Bronchial epithelial cell (primary cell): Measurements from ENCODE around the gene VAT1. TPM values are rescaled to one million over a fixed set of nuclear protein-coding genes. Genes with fewer than 3 reads are reported as not detected.

Experiments
- DNase-seq: peaks from one replicate; pipeline ENCODE4 v3.0.0-alpha.2; 2010; ENCODE audit warnings: low read depth
- FAIRE-seq: peaks from 2 replicates; lab custom pipeline; 2011; peaks lifted over from hg19 to GRCh38; lab: Jason Lieb, UNC
- H3K27me3 ChIP-seq: 2 replicates; pipeline ENCODE4 v1.5.1; 2011; ENCODE audit warnings: low read length; ENCODE audit not compliant: control insufficient read depth, insufficient read depth
- H3K36me3 ChIP-seq: 2 replicates; pipeline ENCODE4 v1.5.1; 2011; ENCODE audit warnings: low read length; ENCODE audit not compliant: control insufficient read depth, insufficient read depth
- H3K4me3 ChIP-seq: 2 replicates; pipeline ENCODE4 v1.5.1; 2011; ENCODE audit warnings: mild to moderate bottlenecking, low read depth, low read length, control low read depth
- total RNA-seq: library from RNA; depleted of rRNA; stranded (reverse); fragments of >200 nt; gene quantifications from 2 replicates; pipeline ENCODE4 v1.2.1, GENCODE V29; 2014
- TF ChIP-seq, protein P1 (sequence below): IDR thresholded peaks from 2 replicates; pipeline ENCODE4 v1.5.1; 2011; ENCODE audit warnings: mild to moderate bottlenecking, moderate library complexity, low read length, control low read depth, inconsistent platforms; ENCODE audit not compliant: insufficient read depth, severe bottlenecking

The VAT1 gene
- total RNA-seq, 1 donor from 2014 or later: 101 TPM

DNA sequence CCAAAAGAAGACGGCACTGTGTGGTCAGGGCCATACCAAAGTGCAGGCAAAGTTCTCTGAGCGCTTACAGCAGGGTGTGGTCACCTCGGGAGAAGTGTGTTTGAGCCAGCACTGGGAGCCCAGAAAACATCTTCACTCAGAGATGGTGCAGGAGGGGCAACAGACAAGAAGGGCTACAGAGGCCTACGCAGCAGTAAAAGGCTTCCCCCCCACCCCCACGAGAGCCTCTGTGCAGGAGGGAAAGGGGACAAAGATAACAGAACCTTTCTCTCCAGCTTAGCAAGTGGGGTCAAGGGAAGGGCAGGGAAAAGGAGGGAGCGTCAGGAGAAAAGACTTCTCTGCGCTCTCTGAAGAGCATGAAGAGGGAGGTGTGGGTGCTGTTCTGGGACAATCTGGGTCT, 2.8 kb downstream of the VAT1 start:
- DNase-seq (no peak), FAIRE-seq (no peak)
- Histone ChIP-seq H3K27me3 (no peaks in the 10 kb centered on the region), H3K36me3 (peaks cover 17% of the 10 kb centered on the region), H3K4me3 (no peak overlapping the region)
- TF ChIP-seq, protein P1, sequence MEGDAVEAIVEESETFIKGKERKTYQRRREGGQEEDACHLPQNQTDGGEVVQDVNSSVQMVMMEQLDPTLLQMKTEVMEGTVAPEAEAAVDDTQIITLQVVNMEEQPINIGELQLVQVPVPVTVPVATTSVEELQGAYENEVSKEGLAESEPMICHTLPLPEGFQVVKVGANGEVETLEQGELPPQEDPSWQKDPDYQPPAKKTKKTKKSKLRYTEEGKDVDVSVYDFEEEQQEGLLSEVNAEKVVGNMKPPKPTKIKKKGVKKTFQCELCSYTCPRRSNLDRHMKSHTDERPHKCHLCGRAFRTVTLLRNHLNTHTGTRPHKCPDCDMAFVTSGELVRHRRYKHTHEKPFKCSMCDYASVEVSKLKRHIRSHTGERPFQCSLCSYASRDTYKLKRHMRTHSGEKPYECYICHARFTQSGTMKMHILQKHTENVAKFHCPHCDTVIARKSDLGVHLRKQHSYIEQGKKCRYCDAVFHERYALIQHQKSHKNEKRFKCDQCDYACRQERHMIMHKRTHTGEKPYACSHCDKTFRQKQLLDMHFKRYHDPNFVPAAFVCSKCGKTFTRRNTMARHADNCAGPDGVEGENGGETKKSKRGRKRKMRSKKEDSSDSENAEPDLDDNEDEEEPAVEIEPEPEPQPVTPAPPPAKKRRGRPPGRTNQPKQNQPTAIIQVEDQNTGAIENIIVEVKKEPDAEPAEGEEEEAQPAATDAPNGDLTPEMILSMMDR: no peak

DNA sequence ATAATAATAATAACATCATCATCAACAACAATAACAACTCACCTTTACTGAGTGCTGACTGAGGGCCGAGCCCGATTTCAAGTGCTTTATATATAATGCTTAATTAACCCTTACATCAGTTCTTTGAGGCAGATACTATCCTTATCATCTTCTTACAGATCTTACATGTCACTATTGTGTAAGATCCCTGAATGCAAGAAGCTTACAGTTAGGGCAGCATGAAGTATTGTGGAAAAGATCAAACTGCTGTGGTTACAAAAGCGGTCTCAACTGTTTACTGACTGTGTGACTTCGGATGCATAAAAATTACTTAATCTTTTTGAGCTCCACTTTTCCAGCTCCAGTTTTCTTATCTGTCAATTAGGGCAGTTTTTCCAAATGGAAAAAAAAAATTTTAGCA, 3.3 kb downstream of the VAT1 start:
- TF ChIP-seq, protein P1: no peak
- Histone ChIP-seq H3K36me3 (peaks cover 18% of the 10 kb centered on the region), H3K4me3 (no peak overlapping the region), H3K27me3 (no peaks in the 10 kb centered on the region)
- no peak for DNase-seq
- FAIRE-seq: no peak

DNA sequence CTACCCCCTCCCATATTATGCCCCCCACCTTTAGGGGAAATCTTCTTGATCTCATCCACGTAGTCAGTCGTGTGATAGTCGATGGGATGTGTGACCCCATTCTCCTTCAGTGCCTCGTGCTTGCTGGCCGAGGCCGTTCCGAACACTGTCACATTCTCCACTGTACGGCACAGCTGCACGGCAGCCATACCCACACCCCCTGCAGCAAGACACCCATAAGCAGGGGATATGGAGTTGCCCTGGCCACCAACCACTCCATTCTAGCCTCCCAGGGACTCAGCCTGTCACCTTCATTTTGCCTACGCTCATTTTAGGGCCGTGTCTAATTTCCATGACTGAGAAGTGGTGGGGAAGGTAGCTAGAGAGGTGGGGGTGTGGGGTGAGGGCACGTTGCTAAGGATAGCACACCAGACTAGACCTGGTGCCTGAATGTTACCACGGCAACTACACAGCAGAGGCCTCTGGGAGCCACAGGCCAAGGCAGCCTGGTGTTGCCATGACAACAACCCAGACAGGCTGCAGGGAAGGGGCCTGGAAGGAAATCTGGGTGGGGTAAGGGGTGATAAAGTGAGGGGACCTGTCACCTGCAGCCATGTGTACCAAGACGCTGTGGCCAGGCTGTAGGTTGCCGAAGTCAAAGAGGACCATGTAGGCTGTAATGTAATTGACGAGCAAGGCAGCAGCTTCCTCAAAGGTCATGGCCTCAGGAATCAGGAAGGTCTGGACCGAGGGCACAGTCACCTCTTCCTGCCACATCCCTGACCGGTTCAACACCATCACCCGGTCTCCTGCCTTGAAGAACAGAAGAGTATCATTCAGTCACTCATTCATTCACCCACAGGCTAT, 4.0 kb downstream of the VAT1 start:
- H3K36me3 ChIP-seq: peaks cover 18% of the 10 kb centered on the region

DNA sequence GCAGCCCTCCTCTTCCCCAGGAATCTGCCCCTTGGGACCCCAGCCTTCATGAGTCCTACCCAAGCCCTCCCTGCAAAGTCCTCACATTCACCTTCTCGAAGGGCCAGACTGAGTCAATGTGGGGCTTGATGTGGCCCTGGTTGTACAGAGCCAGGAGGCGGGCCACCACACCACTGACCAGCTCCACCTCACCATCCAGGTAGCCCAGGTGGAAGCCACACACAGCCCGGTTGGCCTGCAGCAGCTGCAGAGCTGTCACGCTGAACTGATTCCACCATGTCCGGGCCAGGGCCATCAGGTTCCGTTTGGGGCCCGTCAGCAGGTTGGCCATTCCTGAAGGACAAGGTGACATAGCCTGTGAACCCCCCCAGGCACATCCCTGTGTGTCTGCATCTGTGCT, 6.0 kb downstream of the VAT1 start:
- FAIRE-seq: no peak
- no peak for DNase-seq
- TF ChIP-seq, protein P1: no peak
- Histone ChIP-seq H3K4me3 (no peak overlapping the region), H3K27me3 (no peaks in the 10 kb centered on the region), H3K36me3 (peaks cover 18% of the 10 kb centered on the region)

More for the DNA sequence above, 4.0 kb downstream of the VAT1 start:
- TF ChIP-seq, protein P1: no peak
- no peak for DNase-seq
- Histone ChIP-seq H3K4me3 (no peak overlapping the region), H3K27me3 (no peaks in the 10 kb centered on the region)
- FAIRE-seq: no peak

DNA sequence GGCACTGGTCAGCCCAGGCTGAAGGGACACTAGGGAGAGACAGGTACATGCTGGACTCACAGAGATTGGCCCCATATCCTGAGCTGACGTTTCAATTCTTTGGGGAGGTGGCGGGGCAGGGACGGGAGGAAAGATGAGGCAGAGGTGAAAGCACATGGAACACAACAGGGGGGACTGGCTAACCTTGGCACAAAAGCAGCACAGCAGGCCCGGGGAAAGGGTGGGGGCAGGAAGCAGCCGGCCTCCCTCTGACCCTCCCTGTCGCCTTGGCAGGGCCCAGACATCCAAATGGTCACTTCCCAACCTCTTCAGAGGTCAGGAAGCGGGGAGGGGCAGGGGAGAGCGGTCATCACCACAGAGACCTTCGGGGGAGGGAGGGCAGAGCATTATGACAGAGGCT, 6.6 kb downstream of the VAT1 start:
- TF ChIP-seq, protein P1: no peak
- peaks cover 18% of the 10 kb centered on the region for H3K36me3 ChIP-seq
- no peaks in the 10 kb centered on the region for H3K27me3 ChIP-seq
- no peak overlapping the region for H3K4me3 ChIP-seq
- DNase-seq (no peak), FAIRE-seq (no peak)
